HG03060 (cell line): ENCODE measurements around the gene TTBK1.
"Not testable (repeated sequence)": the region's sequence is repeated elsewhere in the genome, so short reads cannot be mapped to it uniquely, and the experiment has no call there.

Source experiments
- ATAC-seq: cut with Tn5 transposase; IDR thresholded peaks from one replicate; pipeline ENCODE4 v1.9.1; 2021; ENCODE audit warnings: low read depth, moderate number of reproducible peaks; ENCODE audit not compliant: unreplicated experiment

The TTBK1 gene

DNA sequence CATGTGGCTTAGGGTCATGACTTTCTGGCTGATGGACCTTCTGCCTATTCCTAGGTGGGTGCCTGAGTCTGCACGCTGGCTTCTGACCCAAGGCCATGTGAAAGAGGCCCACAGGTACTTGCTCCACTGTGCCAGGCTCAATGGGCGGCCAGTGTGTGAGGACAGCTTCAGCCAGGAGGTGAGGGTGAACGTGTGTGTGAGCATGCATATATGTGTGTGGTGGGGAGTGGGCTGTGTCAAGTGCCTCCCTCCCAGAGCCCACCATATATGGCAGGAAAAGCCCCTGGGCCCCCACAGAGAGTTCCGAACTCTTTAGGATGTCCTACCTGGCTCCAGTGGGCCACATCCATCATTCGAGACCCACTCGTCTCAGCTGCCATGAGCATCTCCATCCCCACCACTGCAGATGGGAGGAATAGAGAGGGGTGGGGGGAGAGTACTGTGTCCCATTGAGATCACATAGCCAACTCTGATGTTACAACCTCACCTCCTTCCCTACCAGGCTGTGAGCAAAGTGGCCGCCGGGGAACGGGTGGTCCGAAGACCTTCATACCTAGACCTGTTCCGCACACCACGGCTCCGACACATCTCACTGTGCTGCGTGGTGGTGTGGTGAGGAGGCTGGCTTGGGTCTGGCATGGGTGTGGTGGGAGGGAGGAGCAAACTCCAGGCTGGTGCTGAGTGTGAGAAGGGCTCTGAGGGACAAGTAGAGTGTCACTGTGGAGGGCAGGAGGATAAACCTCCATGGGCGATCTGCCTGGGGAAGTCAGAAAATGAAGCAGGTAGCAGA, 58.0 kb downstream of the TTBK1 start:
- ATAC-seq, result no peak

DNA sequence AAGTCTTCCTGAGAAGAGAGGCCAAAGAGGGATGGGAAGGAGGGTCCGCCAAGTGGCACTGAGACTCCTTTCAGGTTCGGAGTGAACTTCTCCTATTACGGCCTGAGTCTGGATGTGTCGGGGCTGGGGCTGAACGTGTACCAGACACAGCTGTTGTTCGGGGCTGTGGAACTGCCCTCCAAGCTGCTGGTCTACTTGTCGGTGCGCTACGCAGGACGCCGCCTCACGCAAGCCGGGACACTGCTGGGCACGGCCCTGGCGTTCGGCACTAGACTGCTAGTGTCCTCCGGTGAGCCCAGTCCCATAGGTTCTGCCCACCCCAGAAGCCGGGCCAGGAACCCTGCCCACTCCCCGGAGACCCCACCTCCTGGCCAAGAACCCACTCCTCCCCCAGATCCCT, 58.8 kb downstream of the TTBK1 start:
- ATAC-seq, result no peak

- not testable (repeated sequence) for ATAC-seq
These were observed 59.7 kb downstream of the TTBK1 start for GRCh38 chr6:43303006-43303405.

DNA sequence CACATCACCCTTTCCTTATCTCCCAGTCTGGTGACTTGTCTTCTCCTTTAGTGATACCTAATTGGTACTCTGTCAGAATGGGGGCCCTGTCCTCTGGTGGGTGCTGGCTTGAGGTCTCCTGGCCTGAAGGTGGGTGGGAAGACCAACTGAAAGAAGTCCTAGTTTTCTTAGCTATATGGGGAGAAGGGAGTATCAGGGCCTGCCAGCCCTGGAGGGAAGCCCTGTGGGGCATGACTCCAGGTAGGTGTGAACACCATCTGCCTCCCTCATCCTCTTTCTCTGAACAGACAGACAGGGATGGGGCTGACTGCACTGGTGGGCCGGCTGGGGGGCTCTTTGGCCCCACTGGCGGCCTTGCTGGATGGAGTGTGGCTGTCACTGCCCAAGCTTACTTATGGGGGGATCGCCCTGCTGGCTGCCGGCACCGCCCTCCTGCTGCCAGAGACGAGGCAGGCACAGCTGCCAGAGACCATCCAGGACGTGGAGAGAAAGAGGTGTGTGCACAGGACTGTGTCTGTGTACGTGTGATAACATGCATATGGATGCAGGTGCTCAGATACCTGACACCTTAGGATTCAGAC, 60.6 kb downstream of the TTBK1 start:
- ATAC-seq, result no peak

DNA sequence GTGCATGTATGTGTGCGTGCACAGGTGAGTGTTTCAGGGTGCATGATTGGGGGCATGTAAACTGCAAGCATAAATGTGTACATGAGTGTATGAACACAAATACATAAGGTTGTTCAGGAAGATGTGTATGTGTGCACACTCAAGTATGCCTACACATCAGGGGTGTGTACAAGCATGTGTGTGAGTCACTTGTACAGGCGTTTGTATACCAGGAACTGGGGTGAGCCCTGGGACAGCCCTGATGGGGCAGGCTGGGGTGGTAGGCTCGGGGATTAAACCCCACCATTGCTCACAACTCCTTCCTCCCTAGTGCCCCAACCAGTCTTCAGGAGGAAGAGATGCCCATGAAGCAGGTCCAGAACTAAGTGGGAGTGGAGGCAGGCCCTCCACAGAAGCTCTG, 61.1 kb downstream of the TTBK1 start:
- ATAC-seq, result no peak

DNA sequence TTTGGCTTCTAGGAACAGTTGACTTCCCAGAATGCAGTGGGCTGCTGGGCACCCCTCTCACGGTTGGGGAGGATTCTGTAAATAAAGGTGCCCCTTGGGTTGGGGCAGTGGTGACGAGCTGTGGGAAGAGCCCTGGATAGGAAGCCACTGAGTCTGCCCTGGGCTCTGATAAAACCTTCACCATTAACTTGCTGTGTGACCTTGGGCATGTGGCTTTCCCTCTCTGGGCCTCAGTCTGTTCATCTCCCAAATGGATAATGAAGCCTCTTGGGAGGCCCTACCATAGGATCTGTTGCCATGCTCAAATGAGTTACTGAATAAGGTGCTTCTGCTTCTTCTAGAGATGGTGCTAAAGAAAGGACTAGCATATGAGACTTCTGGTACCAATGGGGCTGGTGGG, 61.6 kb downstream of the TTBK1 start:
- no peak for ATAC-seq

DNA sequence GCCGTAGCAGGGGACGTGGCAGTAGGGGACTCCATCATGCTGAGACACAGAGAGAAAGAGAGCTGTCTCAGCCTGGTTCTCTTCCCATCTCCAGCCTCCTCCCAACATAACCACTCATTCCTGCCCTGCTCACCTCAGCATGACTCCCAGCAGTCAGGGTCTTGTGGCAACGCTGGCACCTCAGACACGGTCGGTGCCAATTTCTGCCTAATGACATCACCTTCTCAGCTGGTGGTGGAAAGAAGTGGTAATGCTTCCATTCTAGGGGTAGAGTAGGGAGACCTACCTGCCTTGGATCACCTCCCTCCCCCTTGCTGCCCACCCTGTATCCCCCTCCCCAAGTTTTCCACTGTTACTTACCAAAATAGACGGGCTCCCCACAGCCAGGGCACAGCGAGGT, 62.8 kb downstream of the TTBK1 start:
- ATAC-seq, result no peak

DNA sequence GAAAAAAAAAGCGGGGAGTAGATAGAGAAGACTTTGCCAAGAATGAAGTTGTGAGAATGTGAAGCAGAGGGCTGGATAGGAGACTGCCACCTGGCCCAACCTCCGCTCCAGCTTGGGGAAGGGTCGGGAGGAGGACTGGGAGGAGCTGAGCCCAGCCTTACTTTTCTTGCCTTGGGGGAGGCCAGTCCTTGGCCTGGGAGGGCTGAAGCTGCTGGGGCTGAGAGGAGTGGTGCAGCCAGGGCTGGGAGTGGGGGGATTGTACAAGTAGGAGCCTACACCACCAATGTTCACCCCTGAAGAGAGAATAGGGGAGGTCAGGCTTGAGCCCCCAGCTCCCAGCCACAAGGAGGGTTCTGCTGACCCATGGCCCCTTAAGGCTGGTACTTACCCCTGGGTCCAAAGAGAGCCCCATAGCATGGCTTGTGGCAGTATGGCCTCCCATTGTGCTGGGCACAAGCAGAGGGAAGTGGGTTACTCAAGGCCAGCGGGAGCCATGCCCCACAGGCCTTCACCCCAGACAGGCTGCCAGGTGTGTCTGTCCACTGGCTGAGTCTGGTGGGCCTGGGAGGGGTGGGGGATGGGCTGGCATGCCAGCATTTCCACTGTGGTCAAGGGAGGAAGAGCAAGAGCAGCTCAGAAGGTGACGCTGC, 64.3 kb downstream of the TTBK1 start:
- no peak for ATAC-seq

DNA sequence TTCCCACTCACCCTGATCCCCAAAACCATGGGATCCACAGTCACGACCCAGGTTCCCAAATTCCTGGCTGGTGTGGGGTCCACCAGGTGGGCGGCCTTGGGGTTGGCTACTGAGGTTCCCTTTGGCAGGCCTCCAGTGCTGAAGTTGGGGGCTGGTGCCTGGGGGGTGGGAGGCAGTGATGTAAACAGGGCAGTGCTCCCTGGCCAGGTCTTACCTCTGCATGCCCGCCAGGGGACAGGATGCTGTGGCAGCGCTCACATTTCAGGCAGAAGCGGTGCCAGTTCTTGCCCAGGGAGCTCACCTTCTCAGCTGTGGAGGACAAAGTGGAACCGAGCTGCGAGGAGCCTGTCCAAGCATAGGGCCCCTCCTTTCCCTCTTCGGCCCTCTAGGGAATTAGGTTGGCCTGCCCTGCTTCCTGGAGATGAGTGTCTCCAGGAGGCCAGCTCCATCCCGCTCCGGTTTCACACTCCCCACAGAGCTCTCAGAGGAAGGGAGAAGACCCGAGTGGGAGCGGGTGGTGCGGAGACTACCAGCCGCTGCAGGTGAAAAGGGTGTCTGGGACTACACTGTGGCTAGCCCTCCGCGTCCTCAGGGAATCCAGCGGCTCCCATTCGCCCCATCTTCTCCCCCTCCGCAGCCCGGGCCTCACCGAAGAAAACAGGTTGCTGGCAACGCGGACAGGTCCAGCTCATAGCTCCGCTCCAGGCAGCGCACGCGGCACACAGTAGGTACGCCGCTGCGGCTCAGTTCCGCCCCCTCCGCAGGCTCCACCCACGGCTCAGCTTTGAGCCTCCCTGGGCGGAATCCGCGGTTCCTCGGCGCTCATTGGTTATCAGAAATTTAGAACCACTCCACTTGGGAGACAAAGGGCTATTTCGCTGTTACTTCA, 65.1 kb downstream of the TTBK1 start, which contains the start of gene CRIP3:
CRIP3 (minus strand) TSS at position 726 of the 889 bp plus-strand sequence; CDS start at position 692, 34 bp downstream.
- ATAC-seq, result no peak

DNA sequence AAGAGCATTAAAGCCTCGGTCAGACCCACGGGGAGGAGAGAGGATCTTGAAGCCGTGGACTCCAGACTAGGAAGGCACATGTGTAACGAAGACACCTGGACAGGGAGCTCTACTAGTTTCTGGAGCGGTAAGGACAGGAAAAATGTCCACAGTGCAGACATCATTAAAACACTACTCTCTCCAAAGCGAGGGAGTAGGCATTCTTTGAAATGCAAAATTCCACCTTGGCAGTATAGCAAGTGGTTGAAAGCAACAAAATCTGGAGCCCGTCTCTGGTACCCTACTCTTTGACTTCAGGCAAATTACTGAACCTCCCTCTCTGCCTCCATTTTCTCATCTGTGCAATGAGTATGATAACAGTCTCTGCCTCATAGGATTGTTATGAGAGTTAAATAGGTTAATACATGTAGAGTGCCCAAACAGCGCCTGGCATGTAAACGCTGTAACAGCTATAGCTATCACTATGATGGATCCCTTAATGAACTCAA, 65.8 kb downstream of the TTBK1 start:
- ATAC-seq, result no peak

- ATAC-seq, result no peak
These were observed 66.9 kb downstream of the TTBK1 start for GRCh38 chr6:43310134-43310533.

DNA sequence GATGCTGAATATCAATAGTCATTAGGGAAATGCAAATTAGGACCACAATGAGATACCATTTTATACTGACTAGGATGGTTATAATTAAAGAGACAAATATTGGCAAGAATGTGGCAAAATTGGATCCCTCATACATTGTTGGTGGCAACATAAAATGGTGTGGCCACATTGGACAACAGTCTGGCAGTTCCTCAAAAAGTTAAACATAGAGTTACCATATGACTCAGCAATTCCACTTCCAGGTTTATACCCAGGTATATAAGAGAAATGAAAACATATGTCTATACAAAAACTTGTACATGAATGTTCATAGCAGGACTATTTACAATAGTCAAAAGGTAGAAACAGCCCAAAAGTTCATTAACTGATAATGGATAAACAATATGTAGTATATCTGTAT, 67.3 kb downstream of the TTBK1 start:
- ATAC-seq, result no peak

DNA sequence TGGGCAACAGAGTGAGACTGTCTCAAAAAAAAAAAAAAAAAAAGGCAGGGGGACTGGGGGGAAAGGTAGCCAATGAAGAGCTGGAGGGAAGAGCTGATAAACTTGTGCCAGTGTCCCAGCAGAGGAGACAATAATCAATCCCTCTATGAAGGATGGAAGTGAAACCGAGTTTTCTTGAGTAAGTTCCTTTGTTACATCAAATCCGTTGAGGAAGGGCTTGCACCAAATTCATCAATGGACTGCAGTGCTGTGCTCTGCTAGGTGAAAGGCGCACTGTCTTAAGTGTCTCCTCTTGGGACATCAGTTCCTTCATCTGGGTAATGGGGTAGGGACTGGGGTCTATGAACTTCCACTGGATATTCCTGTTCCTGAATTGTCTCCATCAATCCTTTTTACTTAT, 68.4 kb downstream of the TTBK1 start:
- ATAC-seq, result no peak

DNA sequence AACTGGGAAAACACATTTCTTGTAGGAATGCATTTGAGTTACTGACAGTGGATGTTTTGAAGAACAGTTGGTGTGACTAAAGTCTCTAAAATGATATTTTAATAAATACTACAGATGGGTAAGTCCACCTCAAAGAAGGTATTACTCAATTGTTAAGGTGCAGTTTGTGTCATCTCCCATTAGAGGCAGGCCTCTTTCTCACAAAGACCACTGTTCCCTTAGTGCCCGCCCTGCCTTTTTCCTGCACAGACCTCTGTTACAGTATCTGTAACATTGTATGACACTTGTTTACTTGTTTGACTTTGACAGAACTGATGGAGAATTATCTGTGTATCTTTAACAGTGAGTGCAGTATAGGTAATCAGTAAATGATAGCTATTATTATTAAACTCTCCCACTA, 70.5 kb downstream of the TTBK1 start:
- no peak for ATAC-seq

DNA sequence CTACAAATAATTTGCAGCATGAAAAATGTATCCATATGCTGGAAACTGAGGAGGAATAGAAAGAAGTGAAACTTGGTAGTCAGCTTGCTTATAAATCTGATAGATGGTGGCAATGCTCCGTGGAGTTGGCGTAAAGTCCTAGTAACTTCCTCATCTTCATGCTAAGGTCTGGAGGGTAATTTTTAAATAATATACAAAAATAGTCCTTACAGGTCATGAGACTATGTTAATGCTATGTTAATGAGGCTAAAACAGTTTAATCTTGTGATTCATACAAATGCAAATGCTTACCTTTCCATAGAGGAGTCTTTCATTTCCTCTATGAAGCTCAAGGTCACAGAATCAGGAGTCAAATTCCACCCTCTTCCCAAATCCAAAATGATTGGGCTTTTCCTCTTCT, 74.7 kb downstream of the TTBK1 start:
- no peak for ATAC-seq

- no peak for ATAC-seq
These were observed 82.6 kb downstream of the TTBK1 start for GRCh38 chr6:43325876-43326275.

DNA sequence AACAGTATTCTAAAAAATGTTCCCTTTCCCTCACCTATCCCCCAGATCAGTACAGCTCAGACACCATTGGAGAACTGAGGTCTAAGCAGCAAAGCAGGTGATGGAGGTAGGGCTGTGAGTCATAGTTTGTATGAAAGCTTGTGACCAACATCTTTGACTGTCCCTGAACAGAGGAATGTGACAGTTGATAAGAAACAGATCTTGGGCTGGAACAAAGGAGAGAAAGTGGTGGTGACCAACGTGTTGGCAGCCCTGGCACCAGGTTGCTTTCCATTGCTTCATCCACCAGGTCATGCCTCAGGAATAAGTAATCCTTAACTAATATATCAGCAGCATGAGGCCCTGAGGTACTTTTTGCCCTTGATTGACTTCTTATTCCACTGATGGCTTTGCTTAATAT, 85.2 kb downstream of the TTBK1 start:
- ATAC-seq, result no peak

- ATAC-seq, result no peak
These were observed 88.2 kb downstream of the TTBK1 start for GRCh38 chr6:43331470-43331869.

DNA sequence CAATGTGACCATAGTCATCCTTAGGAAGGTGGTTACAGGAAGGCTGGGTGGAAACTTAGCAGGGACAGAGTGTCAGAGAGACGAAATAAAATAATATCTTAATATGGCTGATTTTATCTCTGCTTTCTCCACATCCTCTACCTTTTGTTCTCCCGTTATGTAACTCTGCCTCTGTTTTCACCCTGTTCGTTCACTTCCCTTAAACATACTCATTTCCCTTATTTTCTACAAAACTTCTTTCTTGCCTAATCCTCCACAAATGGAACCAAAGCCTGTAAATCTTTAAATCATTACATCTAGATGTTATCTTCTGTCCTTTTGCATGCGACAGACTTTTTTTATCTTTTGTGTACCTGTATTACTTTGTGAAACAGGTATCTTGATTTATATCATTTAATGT, 88.6 kb downstream of the TTBK1 start:
- no peak for ATAC-seq

GRCh38 chr6:43334466-43335095, 91.3 kb downstream of the TTBK1 start:
- ATAC-seq, result no peak
